ENCODE measurements around the gene EPHB3.

EPHB3 gene

GRCh38 chr3:184551614-184552256 lies 9.8 kb upstream of the EPHB3 start:
- no peak for TF ChIP-seq ZNF274 (IDR thresholded peaks at IDR 0.05; ENCODE audit: low read depth, low read length)
- H3K4me3 ChIP-seq (ENCODE audit: low read length), result no peak overlapping the region

GRCh38 chr3:184552296-184552695 lies 9.3 kb upstream of the EPHB3 start:
- H3K4me3 ChIP-seq (ENCODE audit: low read length), result no peak overlapping the region

DNA sequence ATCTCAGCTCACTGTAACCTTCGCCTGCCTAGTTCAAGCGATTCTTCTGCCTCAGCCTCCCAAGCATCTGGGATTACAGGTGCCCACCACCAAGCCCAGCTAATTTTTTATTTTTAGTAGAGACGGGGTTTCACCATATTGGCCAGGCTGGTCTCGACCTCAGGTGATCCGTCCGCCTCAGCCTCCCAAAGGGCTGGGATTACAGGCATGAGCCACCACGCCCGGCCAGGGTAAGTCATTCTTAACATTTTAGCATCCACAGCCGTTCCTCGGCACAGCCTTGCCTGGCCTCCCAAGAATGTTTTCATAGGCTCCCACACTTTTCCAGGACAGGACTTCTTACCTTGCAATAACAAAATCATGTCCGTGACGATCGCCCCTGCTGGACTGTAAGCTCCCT lies 8.7 kb upstream of the EPHB3 start:
- no peak overlapping the region for H3K4me3 ChIP-seq (ENCODE audit: low read length)
- TF ChIP-seq ZNF274 (IDR thresholded peaks at IDR 0.05; ENCODE audit: low read depth, low read length), result no peak

More at GRCh38 chr3:184552296-184552695, 9.3 kb upstream of the EPHB3 start:
- no peak for TF ChIP-seq ZNF274 (IDR thresholded peaks at IDR 0.05; ENCODE audit: low read depth, low read length)

GRCh38 chr3:184553385-184553784 lies 8.2 kb upstream of the EPHB3 start:
- H3K4me3 ChIP-seq (ENCODE audit: low read length), result no peak overlapping the region
- TF ChIP-seq ZNF274 (IDR thresholded peaks at IDR 0.05; ENCODE audit: low read depth, low read length), result no peak

- no peak overlapping the region for H3K4me3 ChIP-seq (ENCODE audit: low read length)
- no peak for TF ChIP-seq ZNF274 (IDR thresholded peaks at IDR 0.05; ENCODE audit: low read depth, low read length)
These were observed 7.1 kb upstream of the EPHB3 start for GRCh38 chr3:184554461-184554860.

- H3K4me3 ChIP-seq (ENCODE audit: low read length), result no peak overlapping the region
- TF ChIP-seq ZNF274 (IDR thresholded peaks at IDR 0.05; ENCODE audit: low read depth, low read length), result no peak
These were observed 4.8 kb upstream of the EPHB3 start for GRCh38 chr3:184556582-184557347.

DNA sequence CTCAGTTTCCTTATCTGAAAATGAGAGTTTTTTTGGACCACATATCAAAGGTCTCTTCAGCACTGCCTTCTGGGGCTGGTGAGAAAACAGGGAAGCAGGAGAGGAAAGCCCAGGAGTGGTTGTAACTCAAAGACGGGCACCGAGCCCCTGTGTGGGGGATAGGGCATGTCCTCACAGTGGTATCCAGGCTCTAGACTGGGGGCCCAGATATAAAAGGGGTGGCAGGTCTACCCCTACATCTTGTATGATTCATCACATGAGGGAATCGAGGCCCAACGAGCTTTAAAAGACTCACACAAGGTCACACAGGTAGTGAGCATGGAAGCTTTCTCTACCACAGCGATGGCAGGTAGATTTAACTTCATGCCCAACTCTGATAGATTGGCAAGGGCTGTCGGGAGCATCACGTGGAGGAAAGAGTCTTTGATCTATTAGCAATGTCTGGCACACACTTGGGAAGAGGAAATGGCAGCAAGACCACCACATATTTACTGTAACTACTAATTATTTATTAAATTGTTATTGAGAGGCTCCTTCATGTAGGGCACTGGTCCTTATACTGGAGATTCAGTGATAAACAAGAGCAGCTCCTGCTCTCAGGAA lies 4.1 kb upstream of the EPHB3 start:
- no peak for TF ChIP-seq ZNF274 (IDR thresholded peaks at IDR 0.05; ENCODE audit: low read depth, low read length)

GRCh38 chr3:184558726-184559125 lies 2.9 kb upstream of the EPHB3 start:
- no peak overlapping the region for H3K4me3 ChIP-seq (ENCODE audit: low read length)
- TF ChIP-seq ZNF274 (IDR thresholded peaks at IDR 0.05; ENCODE audit: low read depth, low read length), result no peak

More for the DNA sequence above, 4.1 kb upstream of the EPHB3 start:
- no peak overlapping the region for H3K4me3 ChIP-seq (ENCODE audit: low read length)

DNA sequence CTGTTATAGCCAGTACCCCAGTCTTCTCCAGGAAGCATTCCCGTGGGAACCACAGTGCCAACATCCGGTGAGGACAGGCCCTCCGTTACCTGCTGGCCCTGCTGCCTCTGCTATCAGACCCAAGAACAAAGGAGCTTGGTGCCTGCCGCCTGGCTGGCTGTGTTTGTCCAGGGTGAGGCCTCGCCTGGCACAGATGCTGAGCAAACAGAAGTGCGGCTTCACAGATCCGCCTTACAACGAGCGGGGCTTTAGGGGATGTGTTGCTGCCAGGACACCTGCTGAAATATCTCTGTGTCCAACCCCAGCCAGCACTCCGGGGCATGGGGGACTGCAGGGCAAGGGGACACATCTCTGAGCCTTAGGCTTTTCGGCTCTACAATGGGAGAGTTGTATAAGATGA lies 2.2 kb upstream of the EPHB3 start:
- no peak for TF ChIP-seq ZNF274 (IDR thresholded peaks at IDR 0.05; ENCODE audit: low read depth, low read length)
- H3K4me3 ChIP-seq (ENCODE audit: low read length), result no peak overlapping the region

DNA sequence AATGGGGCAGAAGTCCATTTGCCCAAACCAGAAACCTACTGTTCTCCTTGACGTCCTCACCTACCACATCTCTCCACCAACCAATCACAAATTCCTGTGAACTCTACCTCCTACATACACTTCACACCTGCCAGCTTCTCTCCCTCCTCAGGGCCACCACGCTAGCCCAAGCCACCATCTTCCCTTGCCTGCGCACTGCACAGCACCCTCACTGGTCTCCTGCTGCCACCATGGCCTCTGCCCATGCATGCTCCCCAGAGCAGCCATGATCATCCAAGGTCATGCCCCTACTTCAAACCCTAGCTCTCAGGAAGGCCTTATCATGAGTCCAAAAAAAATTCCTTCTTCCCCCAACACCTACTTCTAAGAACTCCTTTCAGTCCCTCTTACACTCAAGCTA lies 1.1 kb upstream of the EPHB3 start:
- no peak overlapping the region for H3K4me3 ChIP-seq (ENCODE audit: low read length)
- TF ChIP-seq ZNF274 (IDR thresholded peaks at IDR 0.05; ENCODE audit: low read depth, low read length), result no peak

GRCh38 chr3:184561913-184562877 lies 610 bp downstream of the EPHB3 start:
- TF ChIP-seq ZNF274 (IDR thresholded peaks at IDR 0.05; ENCODE audit: low read depth, low read length), result no peak
- no peak overlapping the region; the same call in 1 of the 2 replicates for H3K4me3 ChIP-seq (ENCODE audit: low read length)

- no peak overlapping the region for H3K4me3 ChIP-seq (ENCODE audit: low read length)
- no peak for TF ChIP-seq ZNF274 (IDR thresholded peaks at IDR 0.05; ENCODE audit: low read depth, low read length)
These were observed 1.4 kb downstream of the EPHB3 start for GRCh38 chr3:184562878-184563560.

DNA sequence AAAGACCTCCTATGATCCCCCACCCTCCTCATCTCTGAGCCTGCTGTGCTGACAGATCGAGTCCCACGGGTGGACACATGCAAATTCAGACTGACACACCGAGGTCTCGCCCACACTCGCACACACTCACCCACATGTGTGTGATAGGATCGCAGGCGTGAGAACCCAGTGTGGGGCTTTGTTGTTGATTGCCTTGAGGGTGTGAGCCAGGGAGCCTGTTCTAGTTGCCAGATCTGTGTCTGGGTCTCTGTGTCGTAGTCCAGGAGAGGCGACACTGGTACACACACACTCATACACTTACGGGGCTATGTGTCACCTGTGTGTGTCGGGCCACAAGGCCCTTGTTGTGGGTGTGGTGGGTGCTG lies 2.0 kb downstream of the EPHB3 start:
- no peak overlapping the region for H3K4me3 ChIP-seq (ENCODE audit: low read length)
- TF ChIP-seq ZNF274 (IDR thresholded peaks at IDR 0.05; ENCODE audit: low read depth, low read length), result no peak

Measured in GM08714 (cell line).